ENCODE results near the gene ZNF423. TPM values are rescaled to one million over a fixed set of nuclear protein-coding genes. Genes with fewer than 3 reads are reported as not detected.
A peak's percentile ranks its signal among the peaks of the same experiment; 100 is the strongest.

ZNF423 gene
- total RNA-seq, 2 experiments from 2014 or later: not detected

DNA sequence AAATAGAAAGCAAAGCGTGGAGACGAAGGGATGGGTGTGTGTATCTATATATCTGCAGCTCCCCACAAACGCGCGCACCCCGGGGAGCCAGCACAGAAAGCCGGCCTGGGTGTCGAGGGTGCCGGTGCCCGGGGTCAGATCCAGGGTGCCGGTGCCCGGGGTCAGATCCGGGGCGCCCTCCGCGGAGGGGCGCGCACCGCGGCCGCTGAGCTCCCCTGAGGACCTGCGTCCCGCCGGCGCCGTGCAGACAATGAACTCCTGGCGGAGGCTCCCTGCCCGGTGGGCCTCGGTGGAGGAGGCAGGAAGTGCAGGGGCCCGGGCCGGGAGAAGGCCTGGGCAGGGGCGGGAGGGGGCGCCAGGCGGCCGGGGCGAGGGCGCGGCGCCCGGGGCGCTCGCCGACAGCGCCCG is 1.1 kb downstream of the ZNF423 start:
- Mint-ChIP-seq H3K27me3 (ENCODE audit: low read depth) (peaks cover 44% of the 10 kb centered on the region), H3K4me1 (ENCODE audit: low read depth) (peaks cover 15% of the 10 kb centered on the region), H3K36me3 (ENCODE audit: low read depth) (peaks cover 1% of the 10 kb centered on the region), H3K27ac (no peak overlapping the region), H3K9me3 (ENCODE audit: insufficient read depth) (no peaks in the 10 kb centered on the region), H3K4me3 (no peak overlapping the region)
- POLR2A ChIA-PET: no interaction called here
- ATAC-seq (peak; percentile 10), DNase-seq (no peak)
- CTCF ChIA-PET: no interaction called here

DNA sequence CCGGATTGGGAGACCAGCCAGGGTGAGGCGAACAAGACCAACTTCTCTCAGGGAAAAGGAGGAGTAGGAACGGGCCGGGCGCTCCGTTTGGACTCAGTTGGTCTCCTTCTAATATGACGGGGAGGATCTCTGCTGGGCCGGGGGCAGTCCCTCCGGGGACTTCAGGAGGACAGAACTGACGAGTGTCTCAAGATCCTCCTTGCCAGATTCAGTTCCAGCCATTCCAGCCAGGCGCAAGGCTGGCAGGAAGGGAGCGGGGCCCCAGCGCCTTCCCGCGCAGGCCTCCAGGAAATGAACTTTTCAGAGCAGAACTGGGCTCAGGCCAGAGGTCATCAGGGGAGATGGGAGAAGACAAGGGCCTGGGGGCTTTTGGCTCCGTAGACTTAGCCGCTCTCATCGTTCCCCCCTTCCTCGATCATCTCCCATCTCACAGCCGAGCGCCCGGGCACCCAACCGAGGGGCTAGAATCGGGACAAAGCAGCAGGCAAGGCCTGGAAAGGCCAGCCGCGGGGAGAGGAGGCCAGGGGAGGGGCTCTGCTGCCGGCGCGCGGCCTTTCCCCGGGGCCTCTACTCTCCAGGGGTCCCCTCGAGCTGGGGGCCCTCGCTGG is 1.6 kb downstream of the ZNF423 start:
- H3K9me3 Mint-ChIP-seq (ENCODE audit: insufficient read depth): no peaks in the 10 kb centered on the region
- H3K4me3 Mint-ChIP-seq: peak overlapping the region; percentile 48
- POLR2A ChIA-PET: no interaction called here
- ATAC-seq: no peak
- CTCF ChIA-PET: no interaction called here
- peaks cover 44% of the 10 kb centered on the region for H3K27me3 Mint-ChIP-seq (ENCODE audit: low read depth)
- H3K4me1 Mint-ChIP-seq (ENCODE audit: low read depth): peaks cover 11% of the 10 kb centered on the region
- no peak overlapping the region for H3K27ac Mint-ChIP-seq
- peaks cover 1% of the 10 kb centered on the region for H3K36me3 Mint-ChIP-seq (ENCODE audit: low read depth)
- DNase-seq: no peak

DNA sequence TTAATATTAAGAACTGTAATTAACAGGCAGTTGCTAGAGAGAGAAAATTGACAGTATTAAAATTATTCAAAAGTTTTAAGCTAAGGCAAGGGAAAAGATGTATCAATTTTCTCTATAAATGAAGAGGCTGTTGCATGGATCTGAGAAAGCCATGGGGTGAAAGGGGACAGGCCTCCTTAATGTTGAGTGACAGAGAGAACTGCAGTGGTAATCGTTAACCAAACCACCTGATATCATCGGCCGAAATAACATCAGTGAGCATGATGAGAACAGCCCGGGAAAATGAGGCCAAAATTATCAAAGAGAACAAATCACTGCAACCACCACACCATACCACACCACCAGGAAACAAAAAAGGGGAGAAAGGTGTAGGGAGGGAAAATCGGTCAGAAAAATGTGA is 3.6 kb downstream of the ZNF423 start:
- ATAC-seq (no peak), DNase-seq (no peak)
- Mint-ChIP-seq H3K36me3 (ENCODE audit: low read depth) (no peaks in the 10 kb centered on the region), H3K9me3 (ENCODE audit: insufficient read depth) (no peaks in the 10 kb centered on the region), H3K4me3 (no peak overlapping the region), H3K27ac (no peak overlapping the region), H3K27me3 (ENCODE audit: low read depth) (peaks cover 34% of the 10 kb centered on the region), H3K4me1 (ENCODE audit: low read depth) (peaks cover 2% of the 10 kb centered on the region)
- CTCF ChIA-PET: no interaction called here
- POLR2A ChIA-PET: no interaction called here

DNA sequence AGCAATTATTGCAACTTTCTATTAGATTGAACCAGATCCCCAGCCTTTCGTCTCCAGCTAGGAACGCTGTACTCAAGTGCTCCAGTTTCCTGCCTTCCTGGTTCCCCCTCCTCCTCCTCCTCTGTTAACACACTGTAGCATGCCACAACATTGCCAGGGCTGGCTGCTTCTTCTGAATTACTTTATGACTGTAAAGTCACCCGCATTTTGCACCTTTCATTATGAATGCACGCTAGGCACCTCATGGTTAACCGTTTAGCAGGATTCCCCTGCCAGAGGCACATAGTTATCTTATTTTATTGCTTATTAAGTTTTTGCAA is 4.5 kb downstream of the ZNF423 start:
- Mint-ChIP-seq H3K4me3 (no peak overlapping the region), H3K4me1 (ENCODE audit: low read depth) (no peaks in the 10 kb centered on the region), H3K27me3 (ENCODE audit: low read depth) (peaks cover 34% of the 10 kb centered on the region), H3K36me3 (ENCODE audit: low read depth) (no peaks in the 10 kb centered on the region), H3K9me3 (ENCODE audit: insufficient read depth) (no peaks in the 10 kb centered on the region), H3K27ac (no peak overlapping the region)
- no peak for ATAC-seq
- no peak for DNase-seq
- ChIA-PET POLR2A (no interaction called here), CTCF (no interaction called here)

DNA sequence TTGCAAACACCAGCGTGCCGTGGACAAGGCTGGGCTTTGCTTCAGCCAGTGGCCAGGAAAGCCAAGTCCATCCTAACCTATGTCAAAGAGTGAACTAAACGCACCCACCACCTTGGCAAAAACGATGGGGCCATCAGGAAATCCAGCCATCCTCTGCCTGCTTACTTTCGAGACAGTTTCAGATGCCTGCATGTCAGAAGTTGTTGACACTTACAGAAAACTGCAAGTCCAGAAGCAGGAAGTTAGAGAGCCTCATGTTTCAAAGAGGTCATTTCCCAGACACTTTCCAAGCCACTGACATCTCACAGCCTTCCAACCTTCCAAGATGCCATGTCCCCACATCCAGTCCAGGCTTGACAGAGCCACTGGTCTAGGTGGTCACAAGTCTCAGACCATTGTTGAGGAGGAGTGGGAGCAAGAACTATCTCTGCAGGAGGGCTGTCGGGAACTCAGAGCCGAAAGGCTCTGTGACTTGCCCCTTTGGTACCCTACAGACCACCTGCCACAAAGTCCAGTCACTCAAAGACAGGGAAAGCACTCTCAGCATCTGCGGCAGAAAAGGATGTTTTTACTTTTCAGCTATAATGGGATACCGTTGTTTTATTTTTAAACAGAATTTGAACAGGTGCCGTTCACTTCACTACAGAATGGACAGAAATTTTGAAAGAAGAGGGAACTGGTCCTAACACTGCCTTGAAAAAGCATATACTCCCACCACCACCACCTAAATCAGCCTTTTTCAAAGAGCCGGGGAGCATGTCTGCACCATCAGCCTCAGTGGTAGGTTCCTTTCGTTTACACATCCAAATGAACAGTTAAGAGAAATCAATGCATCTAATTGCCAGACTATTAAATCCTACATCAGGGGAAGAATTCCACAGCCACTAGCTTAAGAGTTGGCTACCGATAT is 5.1 kb downstream of the ZNF423 start:
- Mint-ChIP-seq H3K36me3 (ENCODE audit: low read depth) (no peaks in the 10 kb centered on the region), H3K9me3 (ENCODE audit: insufficient read depth) (no peaks in the 10 kb centered on the region), H3K27me3 (ENCODE audit: low read depth) (peaks cover 34% of the 10 kb centered on the region), H3K4me3 (no peak overlapping the region), H3K4me1 (ENCODE audit: low read depth) (no peaks in the 10 kb centered on the region), H3K27ac (no peak overlapping the region)
- ChIA-PET CTCF (no interaction called here), POLR2A (no interaction called here)
- ATAC-seq (no peak), DNase-seq (no peak)

DNA sequence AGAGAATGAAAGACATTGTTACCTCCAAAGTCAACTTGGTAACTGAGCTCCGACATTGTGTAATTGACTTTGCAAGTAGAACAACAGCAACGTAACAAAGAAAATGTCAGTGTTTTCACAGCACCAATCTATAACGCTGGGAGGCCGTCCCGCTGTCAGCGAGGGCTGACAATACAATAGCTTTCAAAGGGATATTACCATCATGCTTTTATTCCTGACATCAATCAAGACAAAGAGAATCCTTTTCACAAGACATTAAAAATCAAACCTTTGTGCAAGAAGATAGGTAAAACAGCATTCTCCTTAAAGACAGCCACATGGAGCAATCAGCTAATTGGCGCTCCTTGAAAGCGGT is 6.2 kb downstream of the ZNF423 start:
- DNase-seq (no peak), ATAC-seq (no peak)
- Mint-ChIP-seq H3K9me3 (ENCODE audit: insufficient read depth) (no peaks in the 10 kb centered on the region), H3K27ac (no peak overlapping the region), H3K4me3 (no peak overlapping the region), H3K4me1 (ENCODE audit: low read depth) (no peaks in the 10 kb centered on the region), H3K27me3 (ENCODE audit: low read depth) (peaks cover 34% of the 10 kb centered on the region), H3K36me3 (ENCODE audit: low read depth) (no peaks in the 10 kb centered on the region)
- POLR2A ChIA-PET: no interaction called here
- CTCF ChIA-PET: interaction anchor here (2.1 kb wide), 1 partner anchor 8 kb away, joined by 7 read pairs; no protein-coding TSS in a partner anchor

DNA sequence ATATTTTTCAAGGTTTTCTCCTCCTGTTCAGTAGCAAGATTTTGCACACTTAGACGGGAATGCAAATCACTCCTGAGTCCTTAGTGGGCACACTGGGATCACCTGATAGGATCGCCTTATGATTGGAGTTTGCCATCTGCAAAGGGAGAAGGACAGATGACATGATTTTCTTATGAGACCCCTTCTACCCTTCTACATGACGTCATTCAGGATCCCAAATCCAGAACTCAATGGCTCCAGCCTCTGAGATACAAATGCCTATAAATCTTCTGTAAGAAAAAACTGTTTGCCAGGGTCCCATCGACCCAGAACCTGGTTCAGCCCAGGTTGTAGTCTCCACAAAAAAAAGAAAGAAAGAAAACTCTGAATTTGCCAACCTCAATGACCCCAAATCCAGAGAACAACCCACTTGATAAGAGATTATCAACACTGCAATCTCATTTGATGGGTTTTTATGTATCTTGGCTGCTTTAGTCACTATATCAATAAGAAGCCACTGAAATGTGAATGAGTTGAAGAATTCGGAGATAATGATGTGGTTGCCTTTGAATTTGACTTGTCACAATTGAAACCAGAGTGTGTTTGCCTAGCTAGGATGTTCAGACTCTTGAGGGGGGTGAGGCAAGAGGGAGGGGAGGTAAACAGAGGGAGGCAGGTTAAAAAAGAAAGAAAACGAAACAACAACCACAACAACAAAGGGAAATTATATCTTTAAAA is 6.7 kb downstream of the ZNF423 start:
- Mint-ChIP-seq H3K4me1 (ENCODE audit: low read depth) (no peaks in the 10 kb centered on the region), H3K27ac (no peak overlapping the region), H3K4me3 (no peak overlapping the region), H3K9me3 (ENCODE audit: insufficient read depth) (no peaks in the 10 kb centered on the region), H3K36me3 (ENCODE audit: low read depth) (no peaks in the 10 kb centered on the region), H3K27me3 (ENCODE audit: low read depth) (peaks cover 32% of the 10 kb centered on the region)
- DNase-seq (no peak), ATAC-seq (no peak)
- ChIA-PET POLR2A (interaction anchor here (0.6 kb wide), 1 partner anchor 9 kb away, joined by 4 read pairs; no protein-coding TSS in a partner anchor), CTCF (interaction anchor here (2.1 kb wide), 1 partner anchor 9 kb away, joined by 7 read pairs; no protein-coding TSS in a partner anchor)

DNA sequence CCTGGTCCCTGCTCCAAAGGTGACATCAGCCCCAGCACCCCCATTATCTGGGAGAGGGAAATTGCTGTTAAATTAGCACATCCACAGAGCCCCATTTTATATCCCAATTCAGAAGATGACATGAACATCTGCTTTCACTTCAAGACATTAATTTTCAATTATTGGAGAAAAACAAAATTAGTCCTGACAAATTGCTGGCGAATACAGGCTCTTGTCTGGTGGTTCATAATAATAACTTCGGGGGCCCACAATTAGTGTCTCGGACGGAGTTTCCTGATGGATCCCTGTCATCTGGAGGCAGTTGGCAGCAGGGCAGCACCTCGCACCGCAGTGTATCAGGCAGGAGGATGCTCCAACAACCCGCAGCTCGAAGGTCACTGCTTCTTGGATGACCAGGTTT is 7.4 kb downstream of the ZNF423 start:
- no peaks in the 10 kb centered on the region for H3K36me3 Mint-ChIP-seq (ENCODE audit: low read depth)
- no peak for DNase-seq
- H3K9me3 Mint-ChIP-seq (ENCODE audit: insufficient read depth): no peaks in the 10 kb centered on the region
- H3K4me3 Mint-ChIP-seq: no peak overlapping the region
- POLR2A ChIA-PET: no interaction called here
- no peak for ATAC-seq
- peaks cover 26% of the 10 kb centered on the region for H3K27me3 Mint-ChIP-seq (ENCODE audit: low read depth)
- H3K4me1 Mint-ChIP-seq (ENCODE audit: low read depth): no peaks in the 10 kb centered on the region
- H3K27ac Mint-ChIP-seq: no peak overlapping the region
- CTCF ChIA-PET: interaction anchor here (2.1 kb wide), 1 partner anchor 9 kb away, joined by 7 read pairs; no protein-coding TSS in a partner anchor

DNA sequence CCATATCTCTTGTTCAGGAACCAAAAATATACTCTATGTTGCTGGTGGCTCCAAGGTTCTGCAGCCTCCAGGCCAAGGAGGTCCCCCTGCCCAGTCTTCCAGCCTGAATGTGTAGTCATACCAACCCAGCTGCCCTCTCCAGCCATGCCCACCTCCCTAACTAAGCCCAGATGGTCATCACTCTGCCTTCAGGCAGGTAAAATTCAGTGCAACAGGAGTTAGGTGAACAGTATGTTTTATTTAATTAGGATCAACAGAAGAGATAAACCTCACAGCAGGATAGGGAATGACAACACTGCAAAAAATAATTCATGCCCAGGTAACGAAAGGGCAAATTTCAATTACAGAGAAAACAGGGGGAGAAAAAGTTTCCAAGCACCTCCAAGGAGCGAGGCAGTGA is 9.1 kb downstream of the ZNF423 start:
- H3K4me3 Mint-ChIP-seq: no peak overlapping the region

DNA sequence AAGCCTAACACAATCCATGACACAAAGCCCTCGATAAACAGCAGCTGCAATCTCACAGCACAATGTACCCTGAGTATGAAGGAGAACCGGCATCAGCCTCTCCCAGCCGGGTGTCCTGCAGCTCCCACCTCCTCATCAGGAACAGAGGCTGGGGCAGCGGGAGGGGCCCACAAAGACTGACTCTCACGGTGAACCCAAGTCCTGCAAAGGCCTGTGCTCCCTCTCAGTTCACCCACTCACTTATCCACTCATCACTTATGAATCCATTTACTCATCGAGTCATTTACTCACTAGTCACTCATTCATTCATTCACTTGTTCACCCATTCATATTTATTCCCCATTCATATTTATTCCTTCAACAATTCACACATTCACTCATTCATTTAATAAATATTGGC is 11.6 kb downstream of the ZNF423 start:
- ChIA-PET POLR2A (interaction anchor here (0.6 to 0.7 kb wide), 2 partner anchors 21 to 122 kb away, joined by 3 to 4 read pairs; no protein-coding TSS in a partner anchor), CTCF (no interaction called here)
- Mint-ChIP-seq H3K27me3 (ENCODE audit: low read depth) (peaks cover 13% of the 10 kb centered on the region), H3K4me1 (ENCODE audit: low read depth) (no peaks in the 10 kb centered on the region), H3K4me3 (no peak overlapping the region), H3K36me3 (ENCODE audit: low read depth) (no peaks in the 10 kb centered on the region), H3K27ac (no peak overlapping the region), H3K9me3 (ENCODE audit: insufficient read depth) (no peaks in the 10 kb centered on the region)
- DNase-seq (no peak), ATAC-seq (no peak)

More for the DNA sequence above, 9.1 kb downstream of the ZNF423 start:
- no peaks in the 10 kb centered on the region for H3K4me1 Mint-ChIP-seq (ENCODE audit: low read depth)
- ChIA-PET CTCF (no interaction called here), POLR2A (no interaction called here)
- H3K27ac Mint-ChIP-seq: no peak overlapping the region
- H3K9me3 Mint-ChIP-seq (ENCODE audit: insufficient read depth): no peaks in the 10 kb centered on the region
- peaks cover 15% of the 10 kb centered on the region for H3K27me3 Mint-ChIP-seq (ENCODE audit: low read depth)
- DNase-seq: no peak
- H3K36me3 Mint-ChIP-seq (ENCODE audit: low read depth): no peaks in the 10 kb centered on the region
- no peak for ATAC-seq

DNA sequence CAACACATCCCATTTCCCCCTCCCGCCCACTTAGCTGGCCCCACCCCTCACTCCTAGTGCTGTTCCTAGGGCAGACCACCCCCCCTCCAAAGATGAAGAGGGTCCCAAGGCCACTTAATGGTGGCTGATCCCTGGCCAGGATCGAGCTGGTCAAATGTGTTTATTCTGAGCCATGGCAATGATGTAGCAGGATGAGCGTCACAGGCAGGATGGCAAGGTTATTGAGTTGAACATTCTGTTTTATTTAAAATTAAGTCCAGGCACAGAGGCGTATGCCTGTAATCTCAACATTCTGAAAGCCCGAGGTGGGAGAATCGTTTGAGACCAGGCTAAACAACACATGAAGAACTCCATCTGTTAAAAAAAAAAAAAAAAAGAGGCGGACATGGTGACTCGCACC is 12.2 kb downstream of the ZNF423 start:
- no peak overlapping the region for H3K27ac Mint-ChIP-seq
- POLR2A ChIA-PET: interaction anchor here (0.6 kb wide), 1 partner anchor 123 kb away, joined by 4 read pairs; no protein-coding TSS in a partner anchor

DNA sequence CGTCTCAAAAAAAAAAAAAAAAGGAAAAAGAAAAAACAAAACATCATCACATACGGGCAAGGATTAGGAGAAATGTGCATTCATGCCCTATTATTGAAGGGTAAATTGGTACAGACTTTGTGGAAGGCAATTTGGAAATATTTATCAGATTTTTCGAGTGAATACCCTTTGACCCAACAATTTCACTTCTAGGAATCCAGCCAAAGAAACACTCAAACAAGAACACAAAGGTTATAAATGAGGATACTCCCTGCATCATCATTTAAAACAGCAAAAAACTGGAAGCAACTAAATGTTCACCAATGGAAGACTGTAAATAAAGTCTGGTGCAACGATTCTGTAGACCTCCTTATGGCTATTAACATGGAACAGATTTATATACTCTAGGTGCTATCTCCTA is 12.9 kb downstream of the ZNF423 start:
- H3K27ac Mint-ChIP-seq: no peak overlapping the region
- H3K27me3 Mint-ChIP-seq (ENCODE audit: low read depth): peaks cover 14% of the 10 kb centered on the region
- no peak for ATAC-seq
- ChIA-PET POLR2A (no interaction called here), CTCF (no interaction called here)
- no peaks in the 10 kb centered on the region for H3K4me1 Mint-ChIP-seq (ENCODE audit: low read depth)
- H3K36me3 Mint-ChIP-seq (ENCODE audit: low read depth): no peaks in the 10 kb centered on the region
- H3K9me3 Mint-ChIP-seq (ENCODE audit: insufficient read depth): no peaks in the 10 kb centered on the region
- no peak overlapping the region for H3K4me3 Mint-ChIP-seq
- no peak for DNase-seq

More for the DNA sequence above, 12.2 kb downstream of the ZNF423 start:
- no peak for ATAC-seq
- CTCF ChIA-PET: no interaction called here
- H3K4me3 Mint-ChIP-seq: no peak overlapping the region
- DNase-seq: no peak
- H3K9me3 Mint-ChIP-seq (ENCODE audit: insufficient read depth): no peaks in the 10 kb centered on the region
- no peaks in the 10 kb centered on the region for H3K4me1 Mint-ChIP-seq (ENCODE audit: low read depth)
- H3K27me3 Mint-ChIP-seq (ENCODE audit: low read depth): peaks cover 12% of the 10 kb centered on the region
- no peaks in the 10 kb centered on the region for H3K36me3 Mint-ChIP-seq (ENCODE audit: low read depth)

All from activated CD8-positive, alpha-beta T cell treated with anti-CD3 and anti-CD28 coated beads, Interleukin-2, amount 10 ng/mL, durations not matched to agents 7 days and 5 days (primary cell).